ENCODE data around the gene ZBTB8B. TPM values are rescaled to one million over a fixed set of nuclear protein-coding genes. Genes with fewer than 3 reads are reported as not detected.
"Not testable (repeated sequence)": the region's sequence is repeated elsewhere in the genome, so short reads cannot be mapped to it uniquely, and the experiment has no call there.

The ZBTB8B gene
- total RNA-seq, 5 donors from 2014 or later (not counting 1 experiment from before 2014, with no cell fraction given), result 0.03 TPM; not detected in 4

GRCh38 chr1:32438136-32438535, 26.7 kb upstream of the ZBTB8B start:
- no peak for DNase-seq
- no peaks in the 10 kb centered on the region for H3K4me1 ChIP-seq (ENCODE audit: control insufficient read depth in 1 of 2, extremely low read depth in 1 of 2, insufficient read depth in 2 of 2, low read length in 2 of 2)
- ChIA-PET CTCF (no interaction called here), POLR2A (no interaction called here)
- Mint-ChIP-seq H3K4me1 (no peaks in the 10 kb centered on the region), H3K36me3 (peaks cover 2% of the 10 kb centered on the region), H3K27ac (no peak overlapping the region), H3K9me3 (peaks cover 6 to 7% (median 6%) of the 10 kb centered on the region in 3 donors), H3K4me3 (no peak overlapping the region), H3K27me3 (peaks cover 21 to 41% of the 10 kb centered on the region in 2 donors)
- no peak overlapping the region for H3K27ac ChIP-seq (ENCODE audit: low read length)
- no peaks in the 10 kb centered on the region for H3K36me3 ChIP-seq (ENCODE audit: control insufficient read depth in 2 of 2, extremely low read depth in 1 of 2, insufficient read depth in 1 of 2, low read length in 1 of 2)
- no CpG with 5 or more reads among the region's 1 CpG for WGBS (ENCODE audit: insufficient coverage)
- H3K27me3 ChIP-seq (replicated peaks in 1 of 2; ENCODE audit: control insufficient read depth in 2 of 2, extremely low read depth in 1 of 2, insufficient read depth in 2 of 2, low read length in 1 of 2), result peaks cover 3 to 21% of the 10 kb centered on the region in 2 experiments
- ATAC-seq (replicated peaks in 1 of 4), result no peak
- no peak overlapping the region for H3K4me3 ChIP-seq (ENCODE audit: control insufficient read depth in 1 of 2, extremely low read depth in 1 of 2, low read length in 1 of 2)
- H3K9me3 ChIP-seq, result no peaks in the 10 kb centered on the region

- CTCF ChIA-PET, result not testable (repeated sequence)
These were observed 26.1 kb upstream of the ZBTB8B start for GRCh38 chr1:32438777-32439176.

GRCh38 chr1:32441467-32441866, 23.4 kb upstream of the ZBTB8B start:
- H3K27ac ChIP-seq (ENCODE audit: low read length); H3K9me3 Mint-ChIP-seq; DNase-seq; POLR2A ChIA-PET; H3K4me1 ChIP-seq (ENCODE audit: control insufficient read depth in 1 of 2, extremely low read depth in 1 of 2, insufficient read depth in 2 of 2, low read length in 2 of 2); H3K36me3 Mint-ChIP-seq; H3K9me3 ChIP-seq; CTCF ChIA-PET; H3K36me3 ChIP-seq (ENCODE audit: control insufficient read depth in 2 of 2, extremely low read depth in 1 of 2, insufficient read depth in 1 of 2, low read length in 1 of 2); H3K4me3 ChIP-seq (ENCODE audit: control insufficient read depth in 1 of 2, extremely low read depth in 1 of 2, low read length in 1 of 2); H3K4me1 Mint-ChIP-seq; H3K27ac Mint-ChIP-seq; H3K4me3 Mint-ChIP-seq; ATAC-seq (replicated peaks in 1 of 4): not testable (repeated sequence)
- WGBS (ENCODE audit: insufficient coverage), result 100% methylated on average over 6 of the region's 10 CpGs
- H3K27me3 Mint-ChIP-seq, result peaks cover 27 to 38% of the 10 kb centered on the region in 2 donors
- peaks cover 3 to 24% of the 10 kb centered on the region in 2 experiments for H3K27me3 ChIP-seq (replicated peaks in 1 of 2; ENCODE audit: control insufficient read depth in 2 of 2, extremely low read depth in 1 of 2, insufficient read depth in 2 of 2, low read length in 1 of 2)

More at GRCh38 chr1:32438777-32439176, 26.1 kb upstream of the ZBTB8B start:
- H3K9me3 ChIP-seq; H3K36me3 ChIP-seq (ENCODE audit: control insufficient read depth in 2 of 2, extremely low read depth in 1 of 2, insufficient read depth in 1 of 2, low read length in 1 of 2); ATAC-seq (replicated peaks in 1 of 4); H3K9me3 Mint-ChIP-seq; H3K27ac ChIP-seq (ENCODE audit: low read length); H3K4me3 Mint-ChIP-seq; H3K4me3 ChIP-seq (ENCODE audit: control insufficient read depth in 1 of 2, extremely low read depth in 1 of 2, low read length in 1 of 2); POLR2A ChIA-PET; H3K36me3 Mint-ChIP-seq; H3K4me1 ChIP-seq (ENCODE audit: control insufficient read depth in 1 of 2, extremely low read depth in 1 of 2, insufficient read depth in 2 of 2, low read length in 2 of 2); H3K27ac Mint-ChIP-seq; H3K4me1 Mint-ChIP-seq; DNase-seq: not testable (repeated sequence)
- H3K27me3 Mint-ChIP-seq, result peaks cover 17 to 41% of the 10 kb centered on the region in 2 donors
- H3K27me3 ChIP-seq (replicated peaks in 1 of 2; ENCODE audit: control insufficient read depth in 2 of 2, extremely low read depth in 1 of 2, insufficient read depth in 2 of 2, low read length in 1 of 2), result peaks cover 3 to 21% of the 10 kb centered on the region in 2 experiments
- WGBS (ENCODE audit: insufficient coverage), result 89% methylated on average over 1 of the region's 4 CpGs

- Histone ChIP-seq H3K27ac (ENCODE audit: low read length) (no peak overlapping the region), H3K4me1 (ENCODE audit: control insufficient read depth in 1 of 2, extremely low read depth in 1 of 2, insufficient read depth in 2 of 2, low read length in 2 of 2) (no peaks in the 10 kb centered on the region), H3K36me3 (ENCODE audit: control insufficient read depth in 2 of 2, extremely low read depth in 1 of 2, insufficient read depth in 1 of 2, low read length in 1 of 2) (no peaks in the 10 kb centered on the region), H3K9me3 (no peaks in the 10 kb centered on the region), H3K27me3 (replicated peaks in 1 of 2; ENCODE audit: control insufficient read depth in 2 of 2, extremely low read depth in 1 of 2, insufficient read depth in 2 of 2, low read length in 1 of 2) (peaks cover 0 to 40% of the 10 kb centered on the region in 2 experiments), H3K4me3 (ENCODE audit: control insufficient read depth in 1 of 2, extremely low read depth in 1 of 2, low read length in 1 of 2) (no peak overlapping the region)
- ChIA-PET POLR2A (no interaction called here), CTCF (no interaction called here)
- no peak overlapping the region for H3K4me3 Mint-ChIP-seq
- H3K27ac Mint-ChIP-seq, result no peak overlapping the region
- peaks cover 0 to 1% (median 0%) of the 10 kb centered on the region in 3 donors for H3K4me1 Mint-ChIP-seq
- H3K27me3 Mint-ChIP-seq, result peaks cover 32 to 40% of the 10 kb centered on the region in 2 donors
- DNase-seq, result no peak
- no peak for ATAC-seq (replicated peaks in 1 of 4)
- H3K9me3 Mint-ChIP-seq, result peaks cover 4 to 8% (median 5%) of the 10 kb centered on the region in 3 donors
- peaks cover 3% of the 10 kb centered on the region for H3K36me3 Mint-ChIP-seq
- WGBS (ENCODE audit: insufficient coverage), result 61% methylated on average over 8 of the region's 13 CpGs
These were observed 17.2 kb upstream of the ZBTB8B start for GRCh38 chr1:32447469-32448185.

GRCh38 chr1:32448186-32448772, 16.6 kb upstream of the ZBTB8B start:
- POLR2A ChIA-PET; H3K27ac Mint-ChIP-seq; H3K27ac ChIP-seq (ENCODE audit: low read length); H3K36me3 ChIP-seq (ENCODE audit: control insufficient read depth in 2 of 2, extremely low read depth in 1 of 2, insufficient read depth in 1 of 2, low read length in 1 of 2); H3K4me3 ChIP-seq (ENCODE audit: control insufficient read depth in 1 of 2, extremely low read depth in 1 of 2, low read length in 1 of 2); H3K4me3 Mint-ChIP-seq; H3K4me1 ChIP-seq (ENCODE audit: control insufficient read depth in 1 of 2, extremely low read depth in 1 of 2, insufficient read depth in 2 of 2, low read length in 2 of 2); H3K9me3 ChIP-seq; H3K4me1 Mint-ChIP-seq; H3K36me3 Mint-ChIP-seq; CTCF ChIA-PET; ATAC-seq (replicated peaks in 1 of 4); H3K9me3 Mint-ChIP-seq: not testable (repeated sequence)
- peaks cover 32 to 36% of the 10 kb centered on the region in 2 donors for H3K27me3 Mint-ChIP-seq
- peaks cover 0 to 44% of the 10 kb centered on the region in 2 experiments for H3K27me3 ChIP-seq (replicated peaks in 1 of 2; ENCODE audit: control insufficient read depth in 2 of 2, extremely low read depth in 1 of 2, insufficient read depth in 2 of 2, low read length in 1 of 2)
- peak in 7 of 35 experiments; percentile 2 to 34 (median 12) for DNase-seq
- WGBS (ENCODE audit: insufficient coverage), result 100% methylated on average over 1 of the region's 12 CpGs

- H3K4me3 Mint-ChIP-seq, result no peak overlapping the region
- H3K4me1 Mint-ChIP-seq, result peaks cover 0 to 1% (median 0%) of the 10 kb centered on the region in 3 donors
- H3K4me1 ChIP-seq (ENCODE audit: control insufficient read depth in 1 of 2, extremely low read depth in 1 of 2, insufficient read depth in 2 of 2, low read length in 2 of 2), result no peaks in the 10 kb centered on the region
- no peak overlapping the region for H3K27ac ChIP-seq (ENCODE audit: low read length)
- no peak for ATAC-seq (replicated peaks in 1 of 4)
- H3K36me3 Mint-ChIP-seq, result peaks cover 3% of the 10 kb centered on the region
- H3K27ac Mint-ChIP-seq, result no peak overlapping the region
- CTCF ChIA-PET, result no interaction called here
- no peak for DNase-seq
- H3K4me3 ChIP-seq (ENCODE audit: control insufficient read depth in 1 of 2, extremely low read depth in 1 of 2, low read length in 1 of 2), result peak overlapping the region in 1 of 2 donors; percentile 32
- no peaks in the 10 kb centered on the region for H3K36me3 ChIP-seq (ENCODE audit: control insufficient read depth in 2 of 2, extremely low read depth in 1 of 2, insufficient read depth in 1 of 2, low read length in 1 of 2)
- peaks cover 0 to 48% of the 10 kb centered on the region in 2 experiments for H3K27me3 ChIP-seq (replicated peaks in 1 of 2; ENCODE audit: control insufficient read depth in 2 of 2, extremely low read depth in 1 of 2, insufficient read depth in 2 of 2, low read length in 1 of 2)
- H3K9me3 Mint-ChIP-seq, result peaks cover 4 to 8% (median 5%) of the 10 kb centered on the region in 3 donors
- WGBS (ENCODE audit: insufficient coverage), result 74% methylated on average over 8 of the region's 12 CpGs
- no peaks in the 10 kb centered on the region for H3K9me3 ChIP-seq
- POLR2A ChIA-PET, result no interaction called here
- peaks cover 28 to 30% of the 10 kb centered on the region in 2 donors for H3K27me3 Mint-ChIP-seq
These were observed 16.0 kb upstream of the ZBTB8B start for GRCh38 chr1:32448773-32449456.

Data from T-cell (primary cell).